ENCODE results near the gene PHKB. TPM values are rescaled to one million over a fixed set of nuclear protein-coding genes. Genes with fewer than 3 reads are reported as not detected.

Gene PHKB
- total RNA-seq, 2 experiments from 2014 or later, result 18.2 to 20.2 TPM

DNA sequence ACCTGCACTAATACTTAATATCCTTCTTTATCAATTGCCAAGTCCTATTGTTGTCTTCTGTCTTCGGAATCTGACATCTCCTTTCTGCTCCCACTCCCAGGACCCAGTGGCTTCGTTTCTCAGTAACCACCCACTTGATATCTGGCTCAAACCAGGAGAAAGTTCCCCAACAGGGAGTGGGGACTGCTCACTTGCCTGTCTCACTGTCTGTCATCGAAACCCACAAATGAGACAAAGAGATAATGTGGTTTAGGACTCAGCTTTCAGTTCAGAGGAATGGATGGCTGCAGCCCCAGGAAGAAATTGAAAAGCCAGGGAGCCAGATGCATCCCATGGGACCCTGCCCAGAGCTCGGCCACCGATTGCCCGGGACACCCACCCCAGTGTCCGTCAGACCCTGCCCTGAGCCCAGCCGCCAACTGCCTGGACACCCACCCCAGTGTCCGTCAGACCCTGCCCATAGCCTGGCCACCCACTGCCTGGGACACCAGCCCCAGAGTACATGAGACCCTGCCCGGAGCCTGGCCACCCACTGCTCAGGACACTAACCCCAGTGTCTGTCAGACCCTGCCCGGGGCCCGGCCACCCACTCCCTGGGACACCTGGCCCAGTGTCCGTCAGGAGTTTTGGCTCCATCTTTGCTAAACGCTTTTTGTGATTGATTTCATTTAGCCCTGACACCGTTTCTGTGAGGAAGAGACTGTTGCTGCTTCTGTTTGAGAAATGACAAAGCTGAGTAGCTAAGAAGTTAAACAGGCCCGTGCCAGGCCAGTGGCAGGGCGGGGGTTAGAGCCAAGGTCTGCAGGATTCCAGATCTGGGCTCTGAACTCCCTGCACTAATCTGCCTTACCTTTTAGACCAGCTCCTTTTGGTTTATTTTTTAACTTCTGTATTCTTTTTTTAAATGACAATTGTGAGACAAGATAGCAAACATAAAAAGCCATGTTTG lies 251.4 kb downstream of the PHKB start:
- Mint-ChIP-seq H3K4me3 (no peak overlapping the region), H3K27me3 (no peaks in the 10 kb centered on the region), H3K27ac (no peak overlapping the region), H3K9me3 (no peaks in the 10 kb centered on the region), H3K36me3 (no peaks in the 10 kb centered on the region), H3K4me1 (no peaks in the 10 kb centered on the region)
- DNase-seq, result no peak

DNA sequence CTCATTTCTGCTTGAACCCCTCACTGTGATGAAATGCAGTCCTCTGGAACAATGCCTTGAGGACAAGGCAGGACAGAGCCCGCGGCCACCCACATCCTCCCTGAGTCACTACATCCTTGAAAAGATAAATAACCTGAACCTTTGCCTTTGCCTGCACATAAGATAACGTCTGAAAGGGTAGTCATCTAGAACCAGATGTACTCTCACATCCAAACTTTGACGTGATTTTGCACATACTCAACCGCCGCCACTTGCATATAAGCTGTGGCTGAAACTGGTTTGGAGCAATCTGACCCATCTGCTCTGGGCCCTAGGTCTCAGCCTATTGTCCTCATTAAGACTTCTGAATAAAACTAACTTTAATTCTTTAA lies 252.1 kb downstream of the PHKB start:
- no peak overlapping the region for H3K27ac Mint-ChIP-seq
- no peaks in the 10 kb centered on the region for H3K9me3 Mint-ChIP-seq
- H3K4me3 Mint-ChIP-seq, result no peak overlapping the region
- H3K36me3 Mint-ChIP-seq, result no peaks in the 10 kb centered on the region
- no peak for DNase-seq
- no peaks in the 10 kb centered on the region for H3K27me3 Mint-ChIP-seq
- no peaks in the 10 kb centered on the region for H3K4me1 Mint-ChIP-seq

- Mint-ChIP-seq H3K36me3 (no peaks in the 10 kb centered on the region), H3K27me3 (no peaks in the 10 kb centered on the region), H3K9me3 (no peaks in the 10 kb centered on the region), H3K4me3 (no peak overlapping the region), H3K27ac (no peak overlapping the region), H3K4me1 (no peaks in the 10 kb centered on the region)
- DNase-seq, result no peak
Measured at GRCh38 chr16:47715442-47716083, 254.4 kb downstream of the PHKB start.

GRCh38 chr16:47716571-47716970 lies 255.4 kb downstream of the PHKB start:
- no peaks in the 10 kb centered on the region for H3K36me3 Mint-ChIP-seq
- H3K4me1 Mint-ChIP-seq, result no peaks in the 10 kb centered on the region
- DNase-seq, result no peak
- H3K9me3 Mint-ChIP-seq, result no peaks in the 10 kb centered on the region
- H3K4me3 Mint-ChIP-seq, result no peak overlapping the region
- no peak overlapping the region for H3K27ac Mint-ChIP-seq
- no peaks in the 10 kb centered on the region for H3K27me3 Mint-ChIP-seq

DNA sequence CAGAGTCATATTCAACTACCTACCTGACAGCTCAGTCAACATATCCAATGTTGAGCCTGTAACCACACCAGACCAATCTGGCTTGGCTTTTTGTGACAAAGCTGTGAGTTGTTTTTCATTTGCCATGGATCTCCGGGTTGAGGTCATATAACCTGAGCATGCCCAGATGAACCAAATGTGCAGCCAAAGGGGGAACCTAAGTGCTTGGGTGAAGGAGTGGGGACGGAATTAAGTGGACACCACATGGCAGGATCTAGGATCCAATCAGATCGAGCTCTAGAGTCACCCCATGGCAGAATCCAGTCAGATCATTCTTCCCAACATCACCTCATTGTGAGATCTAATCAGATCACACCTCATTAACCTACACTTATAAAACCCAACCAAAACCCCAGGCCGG lies 258.6 kb downstream of the PHKB start:
- Mint-ChIP-seq H3K27me3 (no peaks in the 10 kb centered on the region), H3K9me3 (no peaks in the 10 kb centered on the region), H3K4me1 (no peaks in the 10 kb centered on the region), H3K4me3 (no peak overlapping the region), H3K27ac (no peak overlapping the region), H3K36me3 (no peaks in the 10 kb centered on the region)
- no peak for DNase-seq

- Mint-ChIP-seq H3K27ac (no peak overlapping the region), H3K27me3 (no peaks in the 10 kb centered on the region), H3K4me1 (no peaks in the 10 kb centered on the region), H3K9me3 (no peaks in the 10 kb centered on the region), H3K4me3 (no peak overlapping the region), H3K36me3 (no peaks in the 10 kb centered on the region)
- DNase-seq, result no peak
Measured at GRCh38 chr16:47721006-47721637, 260.0 kb downstream of the PHKB start.

DNA sequence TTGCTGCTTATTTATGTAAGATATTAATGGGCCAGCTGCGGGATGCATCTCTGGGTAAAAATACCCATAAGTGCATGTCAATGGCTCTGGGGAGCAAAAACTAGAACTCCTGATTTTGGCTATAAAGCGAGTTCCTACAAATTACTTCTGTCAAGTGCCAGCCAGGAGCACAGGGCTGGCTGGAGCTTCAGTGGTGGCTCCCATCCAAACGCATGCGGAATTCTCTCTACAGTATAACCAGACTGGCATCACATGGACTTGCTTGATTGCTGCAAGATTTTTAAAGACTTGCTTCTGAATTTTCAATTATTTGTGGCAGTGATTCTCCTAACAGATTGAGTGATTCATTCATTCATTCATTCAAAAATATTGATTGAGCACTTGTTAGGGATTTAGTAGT lies 260.9 kb downstream of the PHKB start:
- Mint-ChIP-seq H3K9me3 (no peaks in the 10 kb centered on the region), H3K27ac (no peak overlapping the region), H3K27me3 (no peaks in the 10 kb centered on the region), H3K36me3 (no peaks in the 10 kb centered on the region), H3K4me3 (no peak overlapping the region), H3K4me1 (no peaks in the 10 kb centered on the region)
- no peak for DNase-seq

- no peak for DNase-seq
- Mint-ChIP-seq H3K9me3 (no peaks in the 10 kb centered on the region), H3K36me3 (no peaks in the 10 kb centered on the region), H3K27ac (no peak overlapping the region), H3K4me3 (no peak overlapping the region), H3K27me3 (no peaks in the 10 kb centered on the region), H3K4me1 (no peaks in the 10 kb centered on the region)
Measured at GRCh38 chr16:47724115-47724785, 263.1 kb downstream of the PHKB start.

DNA sequence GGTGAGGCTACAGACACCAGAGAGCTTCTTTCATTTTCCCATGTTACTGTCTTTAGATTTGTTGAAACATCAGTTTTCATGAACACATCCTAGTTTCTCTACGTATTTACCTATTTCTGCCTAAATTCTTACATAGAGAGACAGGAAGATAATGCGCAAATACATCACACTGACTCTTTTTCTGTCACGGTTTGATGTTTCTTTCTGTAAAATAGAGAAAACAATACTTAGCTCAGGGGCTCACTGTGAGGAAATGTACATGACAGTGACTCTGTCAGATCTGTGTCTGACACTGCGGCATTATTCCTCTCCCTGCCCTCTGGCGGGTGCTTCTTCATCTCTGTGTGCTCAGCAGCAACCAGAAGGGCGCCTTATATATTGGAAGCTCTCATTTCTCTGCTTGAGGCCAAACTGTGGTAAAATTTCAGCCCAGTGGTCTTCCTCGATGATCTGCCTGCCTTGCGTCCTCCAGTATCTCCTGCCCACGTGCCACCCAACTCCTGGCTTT lies 264.1 kb downstream of the PHKB start:
- no peak for DNase-seq
- Mint-ChIP-seq H3K36me3 (no peaks in the 10 kb centered on the region), H3K27me3 (no peaks in the 10 kb centered on the region), H3K9me3 (no peaks in the 10 kb centered on the region), H3K4me1 (no peaks in the 10 kb centered on the region), H3K4me3 (no peak overlapping the region), H3K27ac (no peak overlapping the region)

DNA sequence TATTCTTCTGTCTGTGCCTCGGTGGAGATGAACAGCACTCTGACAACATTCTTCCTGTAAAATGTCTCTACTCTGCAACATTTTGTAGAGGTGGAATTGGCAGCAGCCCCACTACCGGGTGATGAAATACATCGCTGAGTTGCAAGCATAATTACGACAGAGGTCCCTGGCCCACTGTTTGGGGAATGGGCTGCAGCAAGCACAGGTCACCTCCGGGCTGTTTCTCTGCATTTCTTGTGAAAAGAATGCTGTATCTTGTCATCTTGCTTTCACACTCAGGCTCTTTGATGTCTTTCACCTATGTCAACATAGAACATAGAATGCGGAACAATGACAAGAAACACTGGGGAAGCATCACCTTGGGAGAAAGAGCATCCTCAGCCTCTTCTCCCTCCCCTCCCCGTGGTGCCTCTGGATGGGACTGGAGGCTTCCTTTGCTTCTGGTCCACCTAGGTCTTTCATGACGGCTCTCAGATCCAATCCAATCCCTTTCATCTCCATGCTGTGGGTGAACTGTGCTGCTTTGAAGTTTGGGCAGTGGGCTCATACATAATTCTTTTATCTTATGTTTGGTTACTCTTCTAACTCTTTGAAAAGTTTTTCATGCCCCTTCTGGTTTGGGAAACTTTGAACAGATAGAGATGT lies 265.0 kb downstream of the PHKB start:
- H3K36me3 Mint-ChIP-seq, result no peaks in the 10 kb centered on the region
- H3K4me1 Mint-ChIP-seq, result no peaks in the 10 kb centered on the region
- no peak overlapping the region for H3K27ac Mint-ChIP-seq
- no peaks in the 10 kb centered on the region for H3K27me3 Mint-ChIP-seq
- no peaks in the 10 kb centered on the region for H3K9me3 Mint-ChIP-seq
- no peak for DNase-seq
- no peak overlapping the region for H3K4me3 Mint-ChIP-seq

- Mint-ChIP-seq H3K27ac (no peak overlapping the region), H3K4me3 (no peak overlapping the region), H3K36me3 (no peaks in the 10 kb centered on the region), H3K4me1 (peaks cover 2% of the 10 kb centered on the region), H3K27me3 (peaks cover 4% of the 10 kb centered on the region), H3K9me3 (no peaks in the 10 kb centered on the region)
- no peak for DNase-seq
Measured at GRCh38 chr16:47727131-47727530, 266.0 kb downstream of the PHKB start.

DNA sequence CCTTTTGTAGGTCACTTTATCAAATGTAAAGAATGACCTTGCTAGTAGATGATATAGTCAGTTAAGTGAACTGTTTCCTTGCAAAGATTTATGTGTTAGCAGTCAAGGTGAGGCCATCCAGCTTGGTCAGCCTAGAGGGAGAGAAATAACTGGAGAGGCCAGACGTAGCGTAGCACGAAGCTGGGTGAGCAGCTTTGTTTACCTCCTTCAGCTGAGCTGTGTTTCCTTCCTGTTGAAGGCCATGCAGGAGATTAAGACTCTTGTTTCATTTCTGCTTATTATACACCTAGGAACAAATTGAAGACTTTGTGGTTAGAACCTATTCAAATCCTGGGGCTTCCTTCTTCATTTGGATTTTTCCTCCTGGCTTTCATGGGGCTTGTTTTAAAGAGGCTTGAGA lies 267.1 kb downstream of the PHKB start:
- Mint-ChIP-seq H3K27ac (no peak overlapping the region), H3K4me3 (no peak overlapping the region), H3K4me1 (peaks cover 9% of the 10 kb centered on the region), H3K27me3 (peaks cover 9% of the 10 kb centered on the region), H3K9me3 (no peaks in the 10 kb centered on the region), H3K36me3 (no peaks in the 10 kb centered on the region)
- DNase-seq, result no peak

DNA sequence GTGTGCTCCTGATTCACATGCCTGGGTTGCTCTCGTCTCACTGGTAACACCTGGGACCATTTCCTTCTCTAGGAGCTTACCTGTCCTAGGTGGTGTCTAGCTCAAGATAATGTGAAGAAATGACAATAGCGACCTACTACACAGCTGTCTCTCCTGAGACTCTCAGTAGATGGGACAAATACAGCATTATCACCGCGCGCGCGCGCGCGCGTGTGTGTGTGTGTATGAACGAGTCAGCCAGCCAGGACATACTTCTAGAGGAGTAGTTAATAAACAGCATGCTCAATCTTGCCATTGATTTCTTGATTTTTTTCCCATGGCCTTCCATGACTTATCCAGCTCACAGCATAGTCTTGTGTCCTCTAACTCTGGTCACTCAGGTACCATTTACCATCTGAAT lies 268.6 kb downstream of the PHKB start:
- Mint-ChIP-seq H3K27ac (no peak overlapping the region), H3K27me3 (peaks cover 9% of the 10 kb centered on the region), H3K4me3 (no peak overlapping the region), H3K36me3 (no peaks in the 10 kb centered on the region), H3K4me1 (peaks cover 9% of the 10 kb centered on the region), H3K9me3 (no peaks in the 10 kb centered on the region)
- no peak for DNase-seq

GRCh38 chr16:47731252-47731651 lies 270.1 kb downstream of the PHKB start:
- Mint-ChIP-seq H3K9me3 (no peaks in the 10 kb centered on the region), H3K27ac (no peak overlapping the region), H3K4me3 (no peak overlapping the region), H3K27me3 (peaks cover 13% of the 10 kb centered on the region), H3K4me1 (peaks cover 9% of the 10 kb centered on the region), H3K36me3 (no peaks in the 10 kb centered on the region)
- no peak for DNase-seq
